DMS153 treated with DMSO at 0.1 percent for 48 hours (cell line): ENCODE data around the gene CUBN.
"Not testable (repeated sequence)": the region's sequence is repeated elsewhere in the genome, so short reads cannot be mapped to it uniquely, and the experiment has no call there.

ENCODE experiments used
- DNase-seq: peaks from one replicate; lab custom pipeline; 2025; ENCODE audit not compliant: unreplicated experiment; lab: John Stamatoyannopoulos, UW

CUBN gene

GRCh38 chr10:17019696-17020095 is 109.9 kb downstream of the CUBN start:
- DNase-seq: no peak

- DNase-seq: not testable (repeated sequence)
Measured at GRCh38 chr10:17013131-17013983, 116.3 kb downstream of the CUBN start.

GRCh38 chr10:17012731-17013130 is 116.9 kb downstream of the CUBN start:
- not testable (repeated sequence) for DNase-seq

GRCh38 chr10:17010363-17011145 is 119.1 kb downstream of the CUBN start:
- DNase-seq: no peak

GRCh38 chr10:17009212-17009700 is 120.4 kb downstream of the CUBN start:
- no peak for DNase-seq

- no peak for DNase-seq
Measured at GRCh38 chr10:17007418-17007770, 122.2 kb downstream of the CUBN start.

- no peak for DNase-seq
Measured at GRCh38 chr10:17006631-17007417, 122.8 kb downstream of the CUBN start.

- DNase-seq: no peak
Measured at GRCh38 chr10:17005621-17006566, 123.7 kb downstream of the CUBN start.

- no peak for DNase-seq
Measured at GRCh38 chr10:17004801-17005380, 124.7 kb downstream of the CUBN start.

- no peak for DNase-seq
Measured at GRCh38 chr10:17003651-17004286, 125.8 kb downstream of the CUBN start.

GRCh38 chr10:17003151-17003550 is 126.5 kb downstream of the CUBN start:
- no peak for DNase-seq

GRCh38 chr10:17001961-17002749 is 127.5 kb downstream of the CUBN start:
- DNase-seq: no peak

GRCh38 chr10:17001297-17001744 is 128.3 kb downstream of the CUBN start:
- no peak for DNase-seq

- no peak for DNase-seq
Measured at GRCh38 chr10:16999665-17000451, 129.8 kb downstream of the CUBN start.

GRCh38 chr10:16996530-16996964 is 133.1 kb downstream of the CUBN start:
- DNase-seq: no peak

- no peak for DNase-seq
Measured at GRCh38 chr10:16995867-16996529, 133.6 kb downstream of the CUBN start.

GRCh38 chr10:16993186-16993585 is 136.4 kb downstream of the CUBN start:
- DNase-seq: no peak
